Jurkat, Clone E6-1 (cell line): ENCODE measurements around the gene CLEC1A.
"Not testable (repeated sequence)": the region's sequence is repeated elsewhere in the genome, so short reads cannot be mapped to it uniquely, and the experiment has no call there.

Experiments used
- DNase-seq: peaks from one replicate; pipeline ENCODE4 v3.0.0-alpha.2; 2011; ENCODE audit warnings: low read depth, low spot score
- H3K4me3 ChIP-seq: 2 replicates; pipeline ENCODE4 v1.5.1; 2011; ENCODE audit warnings: mild to moderate bottlenecking, low read length, control low read depth, moderate library complexity

CLEC1A gene

DNA sequence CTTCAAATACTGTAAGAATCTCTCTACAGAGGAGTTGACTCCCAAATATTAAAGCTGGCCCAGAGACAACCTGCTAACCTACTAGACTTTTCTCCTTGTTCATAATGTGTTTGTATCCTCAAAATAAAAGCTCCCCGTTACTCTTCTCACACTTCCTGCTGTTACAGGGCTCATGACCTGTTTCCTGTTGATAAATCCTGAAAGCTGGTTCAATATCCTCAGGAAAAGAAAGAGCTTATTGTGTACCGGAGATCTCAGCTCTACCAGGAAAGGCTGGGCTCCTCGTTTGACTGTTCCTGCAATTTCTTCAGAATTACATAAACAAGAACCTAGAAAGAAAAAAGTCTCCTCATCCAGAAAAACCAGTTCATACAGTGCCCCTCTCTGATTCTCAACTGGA is 30.8 kb downstream of the CLEC1A start:
- no peak overlapping the region for H3K4me3 ChIP-seq
- no peak for DNase-seq

DNA sequence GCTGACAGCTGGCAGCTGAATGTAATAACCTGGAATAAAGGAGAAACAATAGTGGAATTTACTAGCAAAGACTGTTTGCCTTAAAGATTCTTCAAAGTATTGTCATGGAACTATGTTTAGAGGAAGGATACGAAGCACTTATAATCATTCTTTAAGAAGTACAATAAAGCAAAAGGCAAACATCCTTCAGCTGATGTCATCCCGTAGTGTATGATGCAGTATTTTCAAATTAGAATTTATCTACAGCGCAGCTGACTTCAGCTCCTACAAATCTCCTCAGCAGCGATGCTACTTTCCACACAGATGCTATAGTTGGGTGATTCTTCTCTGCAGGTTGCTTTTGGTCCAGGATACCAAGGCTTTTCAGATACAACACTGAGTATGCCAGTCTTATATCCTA is 31.5 kb downstream of the CLEC1A start:
- no peak overlapping the region for H3K4me3 ChIP-seq
- no peak for DNase-seq

- no peak for DNase-seq
Measured at GRCh38 chr12:10065241-10065640, 33.5 kb downstream of the CLEC1A start.

DNA sequence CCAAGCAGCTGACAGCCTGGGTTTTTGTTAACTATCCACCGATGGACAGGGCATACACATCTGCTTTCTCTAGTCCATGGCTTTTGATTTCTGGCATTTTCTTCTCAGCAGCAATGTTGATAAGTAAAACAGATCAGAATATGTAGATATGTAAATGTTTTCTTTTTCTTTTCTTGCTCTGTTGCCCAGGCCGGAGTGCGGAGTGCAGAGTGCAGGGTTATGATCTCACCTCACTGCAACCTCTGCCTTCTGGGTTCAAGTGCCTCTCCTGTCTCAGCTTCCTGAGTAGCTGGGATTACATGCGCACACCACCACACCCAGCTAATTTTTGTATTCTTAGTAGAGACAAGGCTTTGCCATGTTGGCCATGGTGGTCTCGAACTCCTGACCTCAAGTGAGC is 40.4 kb downstream of the CLEC1A start:
- no peak overlapping the region for H3K4me3 ChIP-seq
- no peak for DNase-seq

More at GRCh38 chr12:10065241-10065640, 33.5 kb downstream of the CLEC1A start:
- no peak overlapping the region for H3K4me3 ChIP-seq

GRCh38 chr12:10052193-10052913 is 46.4 kb downstream of the CLEC1A start:
- DNase-seq, result peak; percentile 45
- H3K4me3 ChIP-seq, result no peak overlapping the region

DNA sequence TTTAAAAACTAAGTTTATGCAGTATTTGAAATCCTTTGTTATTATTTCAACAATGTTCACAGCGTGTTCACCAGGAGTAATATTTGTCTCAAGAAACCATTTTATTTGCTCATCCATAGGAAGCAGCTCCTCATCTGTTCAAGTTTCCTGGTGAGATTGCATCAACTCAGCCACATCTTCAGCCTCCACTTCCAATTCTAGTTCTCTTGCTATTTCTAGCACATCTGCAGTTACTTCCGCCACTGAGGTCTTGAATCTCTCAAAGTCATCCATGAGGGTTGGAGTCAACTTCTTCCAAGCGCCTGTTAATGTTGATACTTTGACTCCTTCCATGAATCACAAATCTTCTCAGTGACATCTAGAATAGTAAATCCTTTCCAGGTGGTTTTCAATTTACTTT is 50.3 kb downstream of the CLEC1A start:
- H3K4me3 ChIP-seq, result no peak overlapping the region
- DNase-seq, result no peak

DNA sequence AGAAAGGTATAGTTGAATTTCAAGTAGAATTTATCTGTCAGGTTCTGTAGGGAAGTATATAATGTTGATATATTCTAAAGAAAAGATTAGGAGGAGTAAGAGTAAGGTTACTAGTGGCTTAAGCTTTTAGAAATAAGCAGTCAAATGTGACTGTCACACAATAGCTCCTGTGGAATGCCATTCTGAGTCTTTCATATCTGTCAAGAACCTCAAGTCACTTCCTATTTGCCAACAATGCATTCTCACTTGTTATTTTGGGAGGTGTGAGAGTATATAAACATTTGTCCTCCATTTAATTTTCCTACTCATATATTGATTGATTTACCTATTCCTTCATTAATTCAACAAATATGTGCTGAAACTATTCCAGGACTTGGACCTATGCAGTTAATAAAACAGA is 56.6 kb downstream of the CLEC1A start:
- DNase-seq, result no peak
- H3K4me3 ChIP-seq, result no peak overlapping the region

GRCh38 chr12:10033783-10034545 is 64.8 kb downstream of the CLEC1A start:
- no peak overlapping the region for H3K4me3 ChIP-seq
- DNase-seq, result no peak

DNA sequence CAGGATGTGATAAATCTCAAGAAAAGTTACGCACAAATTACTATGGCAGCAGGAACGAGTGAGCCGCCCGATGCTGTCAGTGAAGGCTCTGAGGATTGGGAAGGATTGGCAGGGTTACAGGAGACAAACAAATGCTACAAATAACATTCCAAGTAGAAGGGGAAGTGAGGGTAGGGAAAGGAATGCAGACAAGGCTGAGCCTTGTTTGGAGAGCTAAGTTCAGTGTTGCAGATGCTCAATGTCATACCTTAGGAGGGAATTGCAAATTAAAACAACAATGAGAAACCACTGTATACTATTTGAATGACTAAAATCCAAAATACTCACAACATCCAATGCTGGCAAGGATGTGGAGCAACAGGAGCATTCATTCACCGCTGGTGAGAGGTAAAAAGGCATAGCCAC is 67.0 kb downstream of the CLEC1A start:
- DNase-seq, result no peak
- no peak overlapping the region for H3K4me3 ChIP-seq

GRCh38 chr12:10031321-10031720 is 67.5 kb downstream of the CLEC1A start:
- DNase-seq, result no peak
- H3K4me3 ChIP-seq, result no peak overlapping the region

DNA sequence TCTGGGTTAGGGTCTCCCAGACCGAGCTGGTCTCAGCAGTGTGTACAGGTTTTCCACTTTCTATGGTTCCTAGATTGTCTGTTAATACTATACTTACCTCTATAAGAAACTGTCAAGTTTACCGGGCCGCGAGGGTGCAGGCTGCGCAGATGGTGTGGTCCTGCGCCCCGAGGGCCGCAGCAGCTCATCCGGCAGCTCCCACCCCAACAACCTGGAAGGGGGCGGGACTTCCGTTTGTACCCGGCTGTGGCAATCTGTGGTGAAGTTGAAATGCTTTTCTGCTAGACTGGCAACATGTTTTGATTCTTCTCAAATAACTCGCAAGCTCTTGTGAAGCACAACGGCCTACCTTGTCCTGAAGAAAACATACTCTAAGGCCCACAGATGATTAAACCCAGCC is 68.3 kb downstream of the CLEC1A start, which contains the start of gene CLEC9A:
CLEC9A (plus strand) TSS at position 237 of the 400 bp plus-strand sequence. CDS start 22,006 bp downstream, outside the sequence.
- no peak within 1 kb of the TSS for H3K4me3 ChIP-seq
- DNase-seq, result no peak

DNA sequence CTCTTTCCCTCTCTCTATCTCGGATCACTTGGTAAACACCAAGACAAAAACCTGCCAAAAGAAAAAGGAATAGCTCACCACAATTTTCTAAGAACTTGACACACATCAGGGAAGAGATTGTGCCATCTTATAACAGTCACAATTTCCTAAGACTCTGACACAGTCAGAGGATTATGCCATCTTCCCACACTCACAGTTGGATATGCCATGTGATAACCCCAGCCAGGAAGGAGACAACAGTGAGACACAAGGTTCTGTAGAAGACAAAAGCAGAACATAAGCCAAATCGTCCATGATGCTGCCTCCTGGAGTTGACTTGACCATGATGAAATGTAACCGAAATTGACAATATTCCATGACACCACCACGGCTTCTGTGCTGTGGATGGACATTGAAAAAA is 71.1 kb downstream of the CLEC1A start:
- H3K4me3 ChIP-seq, result no peak overlapping the region
- no peak for DNase-seq

GRCh38 chr12:10027311-10027710 is 71.5 kb downstream of the CLEC1A start:
- DNase-seq, result no peak
- H3K4me3 ChIP-seq, result no peak overlapping the region

DNA sequence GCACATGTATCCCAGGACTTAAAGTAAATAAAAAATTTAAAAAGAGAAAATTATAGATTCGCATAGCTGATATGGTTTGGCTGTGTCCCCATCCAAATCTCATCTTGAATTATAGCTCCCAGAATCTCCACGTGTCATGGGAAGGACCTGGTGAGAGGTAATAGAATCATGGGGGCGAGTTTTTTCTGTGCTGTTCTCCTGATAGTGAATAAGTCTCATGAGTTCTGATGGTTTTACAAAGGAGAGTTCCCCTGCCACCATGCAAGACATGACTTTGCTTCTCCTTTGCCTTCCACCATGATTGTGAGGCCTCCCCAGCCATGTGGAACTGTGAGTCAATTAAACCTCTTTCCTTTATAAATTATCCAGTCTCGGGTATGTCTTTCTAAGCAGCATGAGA is 72.1 kb downstream of the CLEC1A start:
- not testable (repeated sequence) for H3K4me3 ChIP-seq, DNase-seq

DNA sequence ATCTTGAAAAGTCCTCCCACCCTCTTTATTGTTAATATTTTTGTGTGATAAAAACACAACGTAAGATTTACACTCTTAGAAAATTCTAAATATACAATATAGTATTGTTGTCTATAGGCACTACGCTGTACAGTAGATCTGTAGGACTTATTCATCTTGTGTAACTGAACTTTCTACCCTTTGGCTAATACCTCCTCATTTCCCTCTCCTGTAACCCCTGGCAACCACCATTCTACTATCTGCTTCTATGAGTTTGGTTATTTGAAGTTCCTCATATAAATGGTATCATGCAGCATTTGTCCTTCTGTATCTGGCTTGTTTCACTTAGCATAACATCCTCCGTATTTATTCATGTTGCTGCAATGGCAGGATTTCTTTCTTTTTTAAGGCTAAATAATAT is 73.5 kb downstream of the CLEC1A start:
- DNase-seq, result no peak
- H3K4me3 ChIP-seq, result no peak overlapping the region

GRCh38 chr12:10021342-10021741 is 77.4 kb downstream of the CLEC1A start:
- H3K4me3 ChIP-seq, result no peak overlapping the region
- DNase-seq, result no peak
